Measurements from ENCODE around the gene CAV2.

CAV2 gene

GRCh38 chr7:116557066-116557585 is 57.6 kb downstream of the CAV2 start:
- DNase-seq (ENCODE audit: low spot score): no peak
- no peak for TF ChIP-seq CTCF (IDR thresholded peaks at IDR 0.05; ENCODE audit: extremely low read depth, insufficient read depth, missing control alignments)
- in situ Hi-C loops (cut with MboI; ENCODE audit: low pct_unique_long_range_greater_than_20kb, low sequenced_read_pairs, unreplicated experiment): no loop called here

- in situ Hi-C loops (cut with MboI; ENCODE audit: low pct_unique_long_range_greater_than_20kb, low sequenced_read_pairs, unreplicated experiment): no loop called here
- TF ChIP-seq CTCF (IDR thresholded peaks at IDR 0.05; ENCODE audit: extremely low read depth, insufficient read depth, missing control alignments): no peak
- no peak for DNase-seq (ENCODE audit: low spot score)
Measured at GRCh38 chr7:116557901-116558300, 58.4 kb downstream of the CAV2 start.
